Gastroesophageal sphincter (tissue), 4 donors: ENCODE results near the gene DMRT1. TPM values are rescaled to one million over a fixed set of nuclear protein-coding genes. Genes with fewer than 3 reads are reported as not detected.
"Not testable (repeated sequence)": the region's sequence is repeated elsewhere in the genome, so short reads cannot be mapped to it uniquely, and the experiment has no call there.

ENCODE experiments used
- ATAC-seq: fragments of 150-250 bp; one replicate; pipeline ENCODE4 v1.9.1; 2016; ENCODE audit warnings: mild to moderate bottlenecking, moderate library complexity
- H3K27ac ChIP-seq, 4 donors: fragments of 200-600 bp; sonication (generic) in 3 of 4; 1 replicate in 3 of 4; 2 replicates in 1 of 4; pipeline ENCODE4 v1.5.1; 2016 to 2019
- H3K27me3 ChIP-seq: fragments of 200-600 bp; sonication (generic); one replicate; pipeline ENCODE4 v1.5.1; 2019
- H3K36me3 ChIP-seq, 2 donors: fragments of 200-600 bp; sonication (generic); one replicate each; pipeline ENCODE4 v1.5.1; 2019; ENCODE audit warnings: control low read depth in 1 of 2
- H3K4me1 ChIP-seq, 3 donors: fragments of 200-600 bp; sonication (generic); 1 replicate in 2 of 3; 2 replicates in 1 of 3; pipeline ENCODE4 v1.5.1; 2016 to 2019; ENCODE audit warnings: control low read depth in 2 of 3
- H3K4me3 ChIP-seq, 2 donors: fragments of 200-600 bp; sonication (generic); one replicate each; pipeline ENCODE4 v1.5.1; 2019; ENCODE audit warnings: mild to moderate bottlenecking in 1 of 2, moderate library complexity in 1 of 2
- H3K9me3 ChIP-seq, 3 donors: fragments of 200-600 bp; sonication (generic); one replicate each; pipeline ENCODE4 v1.5.1; 2017 to 2019; ENCODE audit warnings: control low read depth in 2 of 3
- CTCF ChIP-seq, 4 experiments: fragments of 200-600 bp in 2 of 4; fragments of 450-650 bp in 2 of 4; sonication (generic) in 1 of 4; IDR thresholded peaks; one replicate each; pipeline ENCODE4 v1.5.1; 2017 to 2019; ENCODE audit warnings: antibody characterized with exemption in 4 of 4, mild to moderate bottlenecking in 2 of 4, moderate library complexity in 2 of 4
- EP300 ChIP-seq: sonication (generic); formaldehyde crosslinking; IDR thresholded peaks from one replicate; pipeline ENCODE4 v1.6.1; 2017; ENCODE audit warnings: antibody characterized with exemption, mild to moderate bottlenecking
- POLR2A ChIP-seq, 2 donors: fragments of 450-650 bp; IDR thresholded peaks; one replicate each; pipeline ENCODE4 v1.6.1; 2017; ENCODE audit warnings: antibody characterized with exemption in 2 of 2, mild to moderate bottlenecking in 2 of 2, moderate library complexity in 1 of 2
- POLR2AphosphoS5 ChIP-seq: sonication (generic); formaldehyde crosslinking; IDR thresholded peaks from one replicate; pipeline ENCODE4 v1.6.1; 2017; ENCODE audit warnings: antibody characterized with exemption
- WGBS, 2 donors: methylation state at CpG; one replicate each; pipeline ENCODE4 v1.1.5; 2018; ENCODE audit warnings: low coverage in 1 of 2; 5-methylcytosine and 5-hydroxymethylcytosine counted together
- total RNA-seq, 4 donors: library from RNA; depleted of rRNA; stranded (reverse); fragments of >200 nt; gene quantifications; one replicate each; pipeline ENCODE4 v1.1.0, GENCODE V29; 2016

The DMRT1 gene
- total RNA-seq, 4 donors from 2014 or later: not detected

GRCh38 chr9:852539-852938 lies 11.0 kb downstream of the DMRT1 start:
- 3 to 38% methylated on average over 3 to 4 of the region's 4 CpGs for WGBS, 2 donors
- Histone ChIP-seq H3K4me1 (no peaks in the 10 kb centered on the region), H3K9me3 (no peaks in the 10 kb centered on the region), H3K4me3 (no peak overlapping the region), H3K36me3 (no peaks in the 10 kb centered on the region), H3K27ac (no peak overlapping the region), H3K27me3 (peaks cover 35% of the 10 kb centered on the region)
- ATAC-seq: no peak
- TF ChIP-seq POLR2AphosphoS5: no peak
- TF ChIP-seq EP300: no peak
- no peak for TF ChIP-seq POLR2A (IDR thresholded peaks at IDR 0.05)
- TF ChIP-seq CTCF (IDR thresholded peaks at IDR 0.05): no peak

GRCh38 chr9:859251-859650 lies 17.8 kb downstream of the DMRT1 start:
- Histone ChIP-seq H3K9me3 (no peaks in the 10 kb centered on the region), H3K27ac (no peak overlapping the region), H3K4me3 (no peak overlapping the region), H3K36me3 (no peaks in the 10 kb centered on the region), H3K27me3 (peaks cover 36% of the 10 kb centered on the region), H3K4me1 (no peaks in the 10 kb centered on the region)
- TF ChIP-seq EP300: no peak
- TF ChIP-seq CTCF (IDR thresholded peaks at IDR 0.05): no peak
- TF ChIP-seq POLR2A (IDR thresholded peaks at IDR 0.05): no peak
- no peak for TF ChIP-seq POLR2AphosphoS5
- 73 to 100% methylated on average over 1 to 5 of the region's 6 CpGs for WGBS, 2 donors
- no peak for ATAC-seq

DNA sequence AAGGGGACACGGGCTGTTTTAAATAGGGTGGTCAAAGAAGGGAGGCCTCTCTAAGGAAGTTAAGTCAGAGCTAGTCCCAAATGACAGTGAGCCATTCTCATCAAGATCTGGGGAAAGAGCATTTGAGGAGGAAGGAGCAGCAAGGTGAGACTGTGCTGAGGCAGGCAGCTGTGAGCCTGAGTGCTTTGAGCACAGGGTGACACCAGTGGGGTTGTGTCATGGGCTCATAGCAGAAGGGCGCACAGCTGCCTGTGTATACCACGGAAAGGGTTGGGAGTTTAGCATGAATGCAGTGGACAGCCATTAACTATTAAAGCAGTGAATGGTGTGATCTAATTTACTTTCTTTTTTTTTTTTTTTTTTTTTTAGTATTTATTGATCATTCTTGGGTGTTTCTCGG lies 19.2 kb downstream of the DMRT1 start:
- TF ChIP-seq POLR2AphosphoS5 (no peak), CTCF (IDR thresholded peaks at IDR 0.05) (no peak), POLR2A (IDR thresholded peaks at IDR 0.05) (no peak), EP300 (no peak)
- Histone ChIP-seq H3K9me3 (no peaks in the 10 kb centered on the region), H3K27me3 (peaks cover 28% of the 10 kb centered on the region), H3K36me3 (no peaks in the 10 kb centered on the region), H3K4me1 (no peaks in the 10 kb centered on the region), H3K4me3 (no peak overlapping the region), H3K27ac (no peak overlapping the region)
- 75 to 86% methylated on average over 3 of the region's 4 CpGs for WGBS, 2 donors
- no peak for ATAC-seq

DNA sequence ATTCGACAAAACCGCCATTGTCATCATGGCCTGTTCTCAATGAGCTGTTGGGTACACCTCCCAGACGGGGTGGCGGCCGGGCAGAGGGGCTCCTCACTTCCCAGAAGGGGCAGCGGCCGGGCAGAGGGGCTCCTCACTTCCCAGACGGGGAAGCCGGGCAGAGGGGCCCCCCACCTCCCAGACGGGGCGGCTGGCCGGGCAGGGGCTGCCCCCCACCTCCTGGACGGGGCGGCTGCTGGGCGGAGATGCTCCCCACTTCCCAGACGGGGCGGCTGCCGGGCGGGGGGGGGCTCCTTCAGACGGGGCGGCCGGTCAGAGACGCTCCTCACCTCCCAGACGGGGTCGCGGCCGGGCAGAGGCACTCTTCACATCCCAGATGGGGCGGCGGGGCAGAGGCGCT lies 20.0 kb downstream of the DMRT1 start:
- H3K36me3 ChIP-seq, H3K4me1 ChIP-seq, H3K9me3 ChIP-seq, ATAC-seq, H3K4me3 ChIP-seq, H3K27ac ChIP-seq: not testable (repeated sequence)
- peaks cover 28% of the 10 kb centered on the region for H3K27me3 ChIP-seq
- WGBS, 2 donors: no CpG with 5 or more reads among the region's 30 CpGs

GRCh38 chr9:875119-875962 lies 33.8 kb downstream of the DMRT1 start:
- no peak overlapping the region for H3K27ac ChIP-seq
- TF ChIP-seq POLR2AphosphoS5 (no peak), EP300 (no peak), POLR2A (IDR thresholded peaks at IDR 0.05) (no peak)
- H3K9me3 ChIP-seq: no peaks in the 10 kb centered on the region
- WGBS, 2 donors: 69 to 89% methylated on average over 9 to 10 of the region's 10 CpGs
- no peaks in the 10 kb centered on the region for H3K4me1 ChIP-seq
- H3K36me3 ChIP-seq: no peaks in the 10 kb centered on the region
- no peak for ATAC-seq
- H3K27me3 ChIP-seq: peaks cover 10% of the 10 kb centered on the region
- no peak overlapping the region for H3K4me3 ChIP-seq

DNA sequence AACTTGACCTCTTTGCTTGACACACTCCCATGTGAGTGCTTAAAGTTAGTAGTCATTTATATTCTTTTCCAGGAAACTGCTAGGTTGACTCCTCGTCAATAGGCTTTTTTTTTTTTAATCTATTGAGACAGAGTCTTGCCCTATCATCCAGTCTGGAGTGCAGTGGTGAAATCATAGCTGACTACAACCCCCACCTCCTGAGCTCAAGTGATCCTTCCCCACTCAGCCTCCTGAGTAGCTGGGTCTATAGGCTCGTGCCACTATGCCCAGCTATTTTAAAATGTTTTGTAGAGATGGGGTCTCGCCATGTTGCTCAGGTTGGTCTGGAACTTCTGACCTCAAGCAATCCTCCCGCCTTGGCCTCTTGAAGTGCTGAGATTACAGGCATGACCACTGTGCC lies 34.9 kb downstream of the DMRT1 start:
- peaks cover 15% of the 10 kb centered on the region for H3K27me3 ChIP-seq
- H3K4me3 ChIP-seq: no peak overlapping the region
- H3K27ac ChIP-seq: no peak overlapping the region
- H3K9me3 ChIP-seq: no peaks in the 10 kb centered on the region
- TF ChIP-seq POLR2AphosphoS5: no peak
- no peak for TF ChIP-seq EP300
- no peak for TF ChIP-seq POLR2A (IDR thresholded peaks at IDR 0.05)
- no peak for TF ChIP-seq CTCF (IDR thresholded peaks at IDR 0.05)
- no peaks in the 10 kb centered on the region for H3K4me1 ChIP-seq
- H3K36me3 ChIP-seq: no peaks in the 10 kb centered on the region
- WGBS, 2 donors: 79 to 88% methylated on average over 3 to 4 of the region's 4 CpGs
- ATAC-seq: no peak
